K562 (cell line): ENCODE results near the gene CCDC32. TPM values are rescaled to one million over a fixed set of nuclear protein-coding genes. Genes with fewer than 3 reads are reported as not detected.

Experiments used
- CREB3L1 ChIP-seq: fragments of 450-650 bp; IDR thresholded peaks from 2 replicates; pipeline ENCODE4 v1.6.1; 2014; ENCODE audit warnings: low read depth, mild to moderate bottlenecking, moderate library complexity, borderline replicate concordance
- HLTF ChIP-seq: fragments of 450-650 bp; IDR thresholded peaks from 2 replicates; pipeline ENCODE4 v1.6.1; 2016
- MLX ChIP-seq, 2 experiments: fragments of 450-650 bp in 1 of 2; sonication (generic) in 1 of 2; formaldehyde crosslinking; conservative IDR thresholded peaks; 2 replicates each; pipeline versions ENCODE4 v1.4.0 to v1.8.1; 2020 to 2022; ENCODE audit warnings: mild to moderate bottlenecking in 1 of 2, missing genetic modification reagents in 1 of 2
- NCOR1 ChIP-seq: fragments of 450-650 bp; IDR thresholded peaks from 2 replicates; pipeline ENCODE4 v1.6.1; 2016; ENCODE audit warnings: mild to moderate bottlenecking, moderate library complexity
- PATZ1 ChIP-seq: fragments of 250-450 bp; sonication (Bioruptor Pico); IDR thresholded peaks from 2 replicates; pipeline ENCODE4 v1.5.0; 2020; ENCODE audit warnings: mild to moderate bottlenecking, borderline replicate concordance
- SAFB ChIP-seq: fragments of 200-400 bp; formaldehyde crosslinking; IDR thresholded peaks from 2 replicates; pipeline ENCODE4 v1.6.1; 2017; ENCODE audit warnings: low read depth, low read length, borderline replicate concordance
- SMAD2 ChIP-seq: fragments of 150-350 bp; IDR thresholded peaks from 2 replicates; pipeline ENCODE4 v1.6.1; 2014; ENCODE audit warnings: low read depth, mild to moderate bottlenecking, low read length
- ZNF165 ChIP-seq: fragments of 250-450 bp; sonication (Bioruptor Pico); IDR thresholded peaks from 2 replicates; pipeline ENCODE4 v1.4.0; 2020; ENCODE audit warnings: borderline replicate concordance
- ZNF431 ChIP-seq: sonication (generic); formaldehyde crosslinking; IDR thresholded peaks from 2 replicates; pipeline ENCODE4 v1.8.0; 2022; ENCODE audit warnings: mild to moderate bottlenecking, missing genetic modification reagents
- ZNF76 ChIP-seq: fragments of 250-450 bp; sonication (Bioruptor Pico); IDR thresholded peaks from 2 replicates; pipeline ENCODE4 v1.4.0; 2020; ENCODE audit warnings: mild to moderate bottlenecking, moderate library complexity, borderline replicate concordance
- polyA plus RNA-seq, 8 experiments: library from polyadenylated mRNA; depleted of rRNA in 4 of 8; stranded (reverse) in 5 of 8; unstranded in 3 of 8; fragments of >200 nt; fragmentation: Nextera tagmentation in 2 of 8; fragmentation: Illumina TruSeq in 1 of 8; extraction: Ambion mirVana in 2 of 8; extraction: Trizol in 1 of 8; gene quantifications; 2 replicates each; pipeline versions ENCODE4 v1.2.1 to v1.2.3, GENCODE V29; 2011 to 2014; ENCODE audit warnings: inconsistent platforms in 1 of 8, missing spikeins in 1 of 8
- total RNA-seq, 7 experiments: library from RNA; depleted of rRNA in 6 of 7; stranded (reverse); fragments of >200 nt in 6 of 7; fragmentation: Illumina TruSeq in 2 of 7; extraction: Trizol in 2 of 7; gene quantifications; 2 replicates each; pipeline versions ENCODE4 v1.2.1 to v1.2.3, GENCODE V29; 2011 to 2021; ENCODE audit warnings: low replicate concordance in 1 of 7
- TF ChIP-seq, protein P1 (sequence below): fragments of 250-450 bp; sonication (Bioruptor Pico); IDR thresholded peaks from 2 replicates; pipeline ENCODE4 v1.5.0; 2021
- TF ChIP-seq, protein P2 (sequence below): IDR thresholded peaks from 2 replicates; pipeline ENCODE4 v1.6.1; 2011; ENCODE audit warnings: borderline replicate concordance, low read depth, mild to moderate bottlenecking, moderate library complexity, low read length; ENCODE audit not compliant: insufficient read depth, poor library complexity, severe bottlenecking
- TF ChIP-seq, protein P3 (sequence below): sonication (generic); formaldehyde crosslinking; IDR thresholded peaks from 2 replicates; pipeline ENCODE4 v1.8.0; 2022; ENCODE audit warnings: missing genetic modification reagents, mild to moderate bottlenecking, moderate library complexity, borderline replicate concordance
- TF ChIP-seq, protein P4 (sequence below): sonication (generic); formaldehyde crosslinking; IDR thresholded peaks from 2 replicates; pipeline ENCODE4 v1.9.0; 2022; ENCODE audit warnings: mild to moderate bottlenecking, missing genetic modification reagents
- TF ChIP-seq, protein P5 (sequence below): fragments of 450-650 bp; IDR thresholded peaks from one replicate; pipeline ENCODE4 v1.6.1; 2018; ENCODE audit warnings: mild to moderate bottlenecking, moderate library complexity; ENCODE audit not compliant: partially characterized antibody

CCDC32 gene
- total and polyA plus RNA-seq, 9 of the 15 experiments (the other 6 are each of a cell fraction or from before 2014, with no cell fraction given): 22.2 to 94.8 (median 37.1) TPM

DNA sequence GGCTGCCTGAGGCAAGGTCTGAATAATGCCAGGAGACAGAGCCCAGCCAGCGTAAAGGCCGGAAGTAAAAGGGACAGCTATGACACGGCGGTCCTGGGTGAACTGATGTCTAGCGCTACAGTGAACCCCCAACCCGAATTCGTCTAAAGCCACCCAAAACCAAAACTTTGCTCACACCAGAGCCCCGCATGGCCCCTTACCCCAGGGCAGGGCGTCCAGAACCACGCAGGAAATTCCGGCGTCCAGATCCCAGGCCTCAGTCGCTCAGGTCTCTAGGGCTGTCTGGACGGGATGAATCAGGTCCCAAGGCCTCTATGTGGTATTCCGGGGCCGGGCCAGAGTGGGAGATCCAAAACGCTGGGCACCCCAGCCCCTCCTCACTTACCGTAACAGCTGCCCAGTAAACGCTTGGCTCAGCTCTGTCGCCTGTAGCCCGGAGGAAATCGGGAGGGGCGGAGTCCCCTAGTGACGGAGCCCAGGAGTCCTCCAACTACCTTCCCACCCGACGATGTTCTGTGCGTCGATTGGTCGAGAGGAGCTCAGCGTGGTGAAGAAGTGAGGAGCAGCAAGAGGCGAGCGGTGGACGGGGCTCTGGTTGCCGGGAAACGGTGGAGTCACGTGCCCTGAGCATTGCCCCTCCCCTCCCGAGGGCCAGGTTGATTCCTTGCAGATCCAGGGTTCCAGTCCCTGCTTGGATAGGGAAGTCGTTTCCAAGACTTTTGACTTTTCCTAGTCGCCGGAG lies at the start of gene CCDC32 (continued):
- TF ChIP-seq SMAD2 (no peak), CREB3L1 (no peak; the same call in 1 of the 2 replicates), MLX (CRISPR knock-in tag; conservative IDR thresholded peaks at IDR 0.05) (no peak), NCOR1 (no peak), ZNF76 (CRISPR knock-in tag) (no peak), ZNF431 (CRISPR knock-in tag) (no peak), PATZ1 (no peak), SAFB (no peak), HLTF (no peak), ZNF165 (CRISPR knock-in tag) (no peak)
- TF ChIP-seq, protein P1, sequence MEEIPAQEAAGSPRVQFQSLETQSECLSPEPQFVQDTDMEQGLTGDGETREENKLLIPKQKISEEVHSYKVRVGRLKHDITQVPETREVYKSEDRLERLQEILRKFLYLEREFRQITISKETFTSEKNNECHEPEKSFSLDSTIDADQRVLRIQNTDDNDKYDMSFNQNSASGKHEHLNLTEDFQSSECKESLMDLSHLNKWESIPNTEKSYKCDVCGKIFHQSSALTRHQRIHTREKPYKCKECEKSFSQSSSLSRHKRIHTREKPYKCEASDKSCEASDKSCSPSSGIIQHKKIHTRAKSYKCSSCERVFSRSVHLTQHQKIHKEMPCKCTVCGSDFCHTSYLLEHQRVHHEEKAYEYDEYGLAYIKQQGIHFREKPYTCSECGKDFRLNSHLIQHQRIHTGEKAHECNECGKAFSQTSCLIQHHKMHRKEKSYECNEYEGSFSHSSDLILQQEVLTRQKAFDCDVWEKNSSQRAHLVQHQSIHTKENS (CRISPR knock-in tag): no peak
- TF ChIP-seq, protein P2, sequence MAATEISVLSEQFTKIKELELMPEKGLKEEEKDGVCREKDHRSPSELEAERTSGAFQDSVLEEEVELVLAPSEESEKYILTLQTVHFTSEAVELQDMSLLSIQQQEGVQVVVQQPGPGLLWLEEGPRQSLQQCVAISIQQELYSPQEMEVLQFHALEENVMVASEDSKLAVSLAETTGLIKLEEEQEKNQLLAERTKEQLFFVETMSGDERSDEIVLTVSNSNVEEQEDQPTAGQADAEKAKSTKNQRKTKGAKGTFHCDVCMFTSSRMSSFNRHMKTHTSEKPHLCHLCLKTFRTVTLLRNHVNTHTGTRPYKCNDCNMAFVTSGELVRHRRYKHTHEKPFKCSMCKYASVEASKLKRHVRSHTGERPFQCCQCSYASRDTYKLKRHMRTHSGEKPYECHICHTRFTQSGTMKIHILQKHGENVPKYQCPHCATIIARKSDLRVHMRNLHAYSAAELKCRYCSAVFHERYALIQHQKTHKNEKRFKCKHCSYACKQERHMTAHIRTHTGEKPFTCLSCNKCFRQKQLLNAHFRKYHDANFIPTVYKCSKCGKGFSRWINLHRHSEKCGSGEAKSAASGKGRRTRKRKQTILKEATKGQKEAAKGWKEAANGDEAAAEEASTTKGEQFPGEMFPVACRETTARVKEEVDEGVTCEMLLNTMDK: no peak
- TF ChIP-seq, protein P3, sequence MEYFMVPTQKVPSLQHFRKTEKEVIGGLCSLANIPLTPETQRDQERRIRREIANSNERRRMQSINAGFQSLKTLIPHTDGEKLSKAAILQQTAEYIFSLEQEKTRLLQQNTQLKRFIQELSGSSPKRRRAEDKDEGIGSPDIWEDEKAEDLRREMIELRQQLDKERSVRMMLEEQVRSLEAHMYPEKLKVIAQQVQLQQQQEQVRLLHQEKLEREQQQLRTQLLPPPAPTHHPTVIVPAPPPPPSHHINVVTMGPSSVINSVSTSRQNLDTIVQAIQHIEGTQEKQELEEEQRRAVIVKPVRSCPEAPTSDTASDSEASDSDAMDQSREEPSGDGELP (CRISPR knock-in tag): peak; percentile 88
- TF ChIP-seq, protein P4, sequence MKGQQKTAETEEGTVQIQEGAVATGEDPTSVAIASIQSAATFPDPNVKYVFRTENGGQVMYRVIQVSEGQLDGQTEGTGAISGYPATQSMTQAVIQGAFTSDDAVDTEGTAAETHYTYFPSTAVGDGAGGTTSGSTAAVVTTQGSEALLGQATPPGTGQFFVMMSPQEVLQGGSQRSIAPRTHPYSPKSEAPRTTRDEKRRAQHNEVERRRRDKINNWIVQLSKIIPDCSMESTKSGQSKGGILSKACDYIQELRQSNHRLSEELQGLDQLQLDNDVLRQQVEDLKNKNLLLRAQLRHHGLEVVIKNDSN (CRISPR knock-in tag): peak; percentile 99
- TF ChIP-seq, protein P5, sequence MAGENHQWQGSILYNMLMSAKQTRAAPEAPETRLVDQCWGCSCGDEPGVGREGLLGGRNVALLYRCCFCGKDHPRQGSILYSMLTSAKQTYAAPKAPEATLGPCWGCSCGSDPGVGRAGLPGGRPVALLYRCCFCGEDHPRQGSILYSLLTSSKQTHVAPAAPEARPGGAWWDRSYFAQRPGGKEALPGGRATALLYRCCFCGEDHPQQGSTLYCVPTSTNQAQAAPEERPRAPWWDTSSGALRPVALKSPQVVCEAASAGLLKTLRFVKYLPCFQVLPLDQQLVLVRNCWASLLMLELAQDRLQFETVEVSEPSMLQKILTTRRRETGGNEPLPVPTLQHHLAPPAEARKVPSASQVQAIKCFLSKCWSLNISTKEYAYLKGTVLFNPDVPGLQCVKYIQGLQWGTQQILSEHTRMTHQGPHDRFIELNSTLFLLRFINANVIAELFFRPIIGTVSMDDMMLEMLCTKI: no peak
